ENCODE measurements around the gene DUS1L.

DUS1L gene

GRCh38 chr17:82103553-82104451 lies 38.2 kb upstream of the DUS1L start:
- Histone ChIP-seq H3K27me3 (replicated peaks; ENCODE audit: control insufficient read depth, insufficient read depth, low read length) (no peaks in the 10 kb centered on the region), H3K36me3 (ENCODE audit: control insufficient read depth, insufficient read depth, low read length) (peaks cover 5% of the 10 kb centered on the region), H3K4me3 (replicated peaks; ENCODE audit: low read depth, low read length) (no peak overlapping the region)
- TF ChIP-seq CTCF (IDR thresholded peaks at IDR 0.05; ENCODE audit: insufficient read depth, low read length, poor library complexity, severe bottlenecking): no peak
- DNase-seq (ENCODE audit: extremely low read depth, insufficient read length): no peak

- H3K27me3 ChIP-seq (replicated peaks; ENCODE audit: control insufficient read depth, insufficient read depth, low read length): no peaks in the 10 kb centered on the region
- no peak for DNase-seq (ENCODE audit: extremely low read depth, insufficient read length)
- TF ChIP-seq CTCF (IDR thresholded peaks at IDR 0.05; ENCODE audit: insufficient read depth, low read length, poor library complexity, severe bottlenecking): no peak
- H3K36me3 ChIP-seq (ENCODE audit: control insufficient read depth, insufficient read depth, low read length): peaks cover 5% of the 10 kb centered on the region
- H3K4me3 ChIP-seq (replicated peaks; ENCODE audit: low read depth, low read length): no peak overlapping the region
Observed at GRCh38 chr17:82101767-82102679, 36.4 kb upstream of the DUS1L start.

GRCh38 chr17:82101301-82101715 lies 35.7 kb upstream of the DUS1L start:
- TF ChIP-seq CTCF (IDR thresholded peaks at IDR 0.05; ENCODE audit: insufficient read depth, low read length, poor library complexity, severe bottlenecking): no peak
- Histone ChIP-seq H3K36me3 (ENCODE audit: control insufficient read depth, insufficient read depth, low read length) (peaks cover 5% of the 10 kb centered on the region), H3K27me3 (replicated peaks; ENCODE audit: control insufficient read depth, insufficient read depth, low read length) (no peaks in the 10 kb centered on the region), H3K4me3 (replicated peaks; ENCODE audit: low read depth, low read length) (no peak overlapping the region)
- no peak for DNase-seq (ENCODE audit: extremely low read depth, insufficient read length)

- no peak overlapping the region for H3K4me3 ChIP-seq (replicated peaks; ENCODE audit: low read depth, low read length)
- DNase-seq (ENCODE audit: extremely low read depth, insufficient read length): peak; percentile 22
- H3K27me3 ChIP-seq (replicated peaks; ENCODE audit: control insufficient read depth, insufficient read depth, low read length): no peaks in the 10 kb centered on the region
- no peak for TF ChIP-seq CTCF (IDR thresholded peaks at IDR 0.05; ENCODE audit: insufficient read depth, low read length, poor library complexity, severe bottlenecking)
- peaks cover 10% of the 10 kb centered on the region for H3K36me3 ChIP-seq (ENCODE audit: control insufficient read depth, insufficient read depth, low read length)
Observed at GRCh38 chr17:82100502-82101298, 35.1 kb upstream of the DUS1L start.

All from GM06990 (cell line).